Measurements from ENCODE around the gene CACNA1D. TPM values are rescaled to one million over a fixed set of nuclear protein-coding genes. Genes with fewer than 3 reads are reported as not detected.

Gene CACNA1D
- polyA plus RNA-seq, 4 donors = 5.7 to 14.3 (median 12.2) TPM

DNA sequence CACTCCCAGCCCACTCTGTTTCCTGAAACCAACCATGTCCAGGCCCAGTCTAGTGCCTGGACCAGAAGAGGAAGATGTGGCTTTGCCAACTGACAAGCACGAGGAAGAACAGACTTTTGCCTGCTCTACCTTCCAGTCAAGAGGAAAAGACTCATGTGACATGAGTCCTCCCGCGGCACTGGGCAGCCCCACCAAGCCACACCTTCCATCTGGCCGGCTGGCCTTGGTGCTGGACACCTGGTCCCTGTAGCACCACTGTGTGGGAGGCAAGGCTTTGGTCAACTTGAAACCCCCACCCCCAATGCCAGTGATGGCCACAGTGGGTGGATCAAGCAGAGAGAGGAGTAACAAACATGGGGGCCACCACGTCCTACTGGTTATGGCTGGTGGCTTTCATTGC, 339.3 kb downstream of the CACNA1D start:
- DNase-seq (ENCODE audit: low read depth in 4 of 4, low spot score in 3 of 4) = no peak

DNA sequence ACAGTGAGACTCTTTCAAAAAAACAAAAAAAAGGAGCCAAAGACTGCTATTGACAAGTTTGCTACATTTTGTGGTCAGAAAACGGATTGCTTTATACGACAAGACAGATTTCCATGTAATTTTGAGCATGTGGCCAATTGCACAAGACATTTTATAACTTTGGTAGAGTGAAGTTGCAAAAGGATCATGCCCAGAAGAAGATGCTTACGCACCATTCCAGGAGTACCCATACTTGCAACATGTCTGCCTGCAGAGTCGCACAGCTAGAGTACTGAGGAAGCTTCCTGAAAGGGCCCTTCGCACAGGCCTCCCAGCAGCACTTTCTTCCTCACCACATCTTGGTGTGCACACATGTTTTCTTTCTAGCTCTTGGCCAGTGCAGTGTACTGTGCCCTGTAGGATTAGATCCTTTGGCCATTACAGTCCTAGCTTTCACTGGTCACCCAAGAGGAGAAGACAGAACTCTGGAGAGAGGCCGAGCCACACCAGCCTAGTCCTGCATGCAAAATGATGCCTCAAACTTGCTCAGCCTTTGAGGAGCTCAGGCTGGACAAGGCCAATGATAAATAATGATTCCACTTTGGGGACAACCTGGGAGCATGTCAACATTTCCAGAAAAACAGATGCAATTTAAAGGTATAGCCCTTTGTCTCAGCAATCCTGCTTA, 340.2 kb downstream of the CACNA1D start:
- DNase-seq (ENCODE audit: low read depth in 4 of 4, low spot score in 3 of 4) = no peak

DNA sequence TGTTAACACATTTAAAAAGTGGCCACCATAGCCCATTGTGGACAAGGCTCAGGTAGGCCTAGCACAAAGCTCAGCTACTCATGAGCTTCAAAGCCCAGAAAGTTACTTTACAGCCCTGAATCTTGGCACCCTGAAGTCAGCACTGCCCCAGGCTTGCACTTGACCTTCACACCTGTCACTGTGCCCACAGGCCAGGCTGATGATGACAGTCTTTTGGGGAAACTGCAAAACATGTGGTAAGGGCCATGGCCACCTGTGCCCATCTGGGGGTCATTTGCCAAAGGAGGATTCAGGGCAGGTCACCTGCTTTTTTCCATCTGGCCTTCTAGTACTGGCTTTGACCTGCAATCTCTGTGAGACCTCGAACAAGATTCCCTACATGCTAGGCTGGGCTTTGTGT, 340.8 kb downstream of the CACNA1D start:
- no peak for DNase-seq (ENCODE audit: low read depth in 4 of 4, low spot score in 3 of 4)

GRCh38 chr3:53836084-53836872, 341.9 kb downstream of the CACNA1D start:
- DNase-seq (ENCODE audit: low read depth in 4 of 4, low spot score in 3 of 4) = no peak

DNA sequence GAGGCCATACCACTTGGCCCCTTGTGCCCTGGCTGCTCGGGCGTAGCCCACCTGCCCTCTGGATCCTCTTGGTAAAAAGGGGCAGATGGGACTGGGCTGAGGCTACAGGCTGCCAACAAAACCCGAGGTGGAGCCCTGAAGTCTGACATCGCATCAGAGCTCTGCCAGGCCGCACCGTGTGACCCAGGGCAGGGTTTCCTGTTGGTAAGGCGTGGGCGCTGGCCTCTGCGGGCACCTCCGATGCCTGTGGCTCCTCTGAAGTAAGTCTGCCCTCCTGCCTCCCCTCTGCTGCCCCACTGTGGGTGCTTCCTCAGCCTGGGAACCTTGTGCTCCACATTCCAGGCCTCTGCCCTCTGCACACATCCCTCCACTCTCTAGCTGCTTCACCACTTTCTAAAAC, 342.9 kb downstream of the CACNA1D start:
- DNase-seq (ENCODE audit: low read depth in 4 of 4, low spot score in 3 of 4) = no peak

- no peak for DNase-seq (ENCODE audit: low read depth in 4 of 4, low spot score in 3 of 4)
Measured at GRCh38 chr3:53841296-53841695, 346.9 kb downstream of the CACNA1D start.

DNA sequence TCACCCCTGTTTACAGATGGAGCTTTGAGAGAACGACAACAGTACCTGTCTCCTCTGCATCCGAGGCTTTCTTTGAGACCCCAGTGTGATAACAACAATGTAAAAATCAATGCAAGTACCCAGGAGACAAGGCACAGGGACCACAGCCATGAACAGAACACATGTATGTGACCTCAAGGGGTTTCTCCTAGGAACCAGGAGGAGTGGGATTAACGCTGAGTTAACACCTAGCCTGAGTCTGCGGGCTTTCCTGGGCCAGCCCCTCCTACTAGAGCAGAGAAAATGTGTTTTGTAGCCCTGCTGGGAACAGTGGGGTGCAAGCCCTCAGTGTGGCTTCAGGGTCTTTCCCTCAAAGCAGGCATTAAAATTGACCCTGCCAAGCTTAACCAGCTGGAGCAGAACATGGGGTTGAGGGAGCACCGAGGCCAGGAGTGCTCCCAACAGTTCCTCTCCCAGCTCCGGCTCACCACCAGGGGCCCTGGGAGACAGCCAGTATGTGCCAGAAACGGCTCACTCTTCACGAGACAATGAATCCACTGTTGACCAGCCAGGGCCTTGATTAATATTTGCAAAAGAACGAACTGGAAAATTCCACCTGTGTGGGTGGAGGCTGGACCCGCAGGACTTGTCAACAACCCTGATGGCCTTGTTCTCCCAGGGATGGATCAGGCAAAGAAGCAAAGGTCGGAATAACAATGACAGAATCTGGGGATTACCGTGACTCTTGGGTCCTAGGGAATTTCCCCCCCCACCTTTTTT, 348.2 kb downstream of the CACNA1D start:
- DNase-seq (ENCODE audit: low read depth in 4 of 4, low spot score in 3 of 4) = no peak

DNA sequence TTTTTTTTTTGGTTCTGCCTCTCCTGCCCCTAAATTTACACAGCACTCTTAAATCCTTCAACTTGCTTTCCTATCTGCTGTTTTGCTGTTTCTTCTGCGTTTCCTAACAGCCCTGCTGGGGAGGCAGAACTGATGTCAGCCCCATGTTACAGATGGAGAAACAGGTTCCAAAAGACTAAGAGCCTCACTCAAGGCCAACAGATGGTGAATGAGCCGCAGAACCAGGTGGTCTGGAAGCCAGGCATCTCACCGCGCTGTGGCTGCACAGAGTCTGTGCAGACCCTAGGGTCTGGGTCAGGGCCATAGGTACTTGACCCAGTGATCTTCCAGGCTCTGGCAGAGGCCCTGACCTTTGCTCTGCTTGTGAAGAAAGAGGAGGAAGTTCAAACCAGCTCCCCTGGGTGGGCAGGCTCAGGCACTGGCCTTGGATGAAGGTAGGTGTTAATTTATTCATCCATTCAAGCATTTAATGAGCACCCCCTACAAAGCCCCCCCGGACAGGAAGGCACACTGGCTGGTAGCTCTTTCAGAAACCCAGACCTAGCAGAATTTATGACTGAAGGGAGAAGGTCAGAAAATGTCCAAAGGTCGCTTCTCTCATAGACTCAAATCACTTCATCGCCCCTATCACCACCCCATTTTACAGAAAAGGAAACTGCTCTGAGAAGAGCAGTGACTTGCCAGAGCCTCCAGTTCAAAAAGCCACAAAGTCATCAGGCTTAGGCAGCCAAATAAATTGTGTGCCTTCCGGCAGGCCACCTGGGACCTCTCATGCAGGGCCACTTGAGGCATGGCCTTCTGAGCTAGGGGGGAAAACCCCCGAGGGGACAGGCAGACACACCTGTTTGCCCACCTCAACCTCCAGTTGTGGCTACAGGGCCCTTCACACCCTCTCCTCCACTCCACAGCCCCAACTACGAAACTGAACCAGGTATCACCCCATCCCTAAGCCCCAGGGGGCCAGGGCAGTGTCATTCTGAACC, 349.1 kb downstream of the CACNA1D start:
- no peak for DNase-seq (ENCODE audit: low read depth in 4 of 4, low spot score in 3 of 4)

DNA sequence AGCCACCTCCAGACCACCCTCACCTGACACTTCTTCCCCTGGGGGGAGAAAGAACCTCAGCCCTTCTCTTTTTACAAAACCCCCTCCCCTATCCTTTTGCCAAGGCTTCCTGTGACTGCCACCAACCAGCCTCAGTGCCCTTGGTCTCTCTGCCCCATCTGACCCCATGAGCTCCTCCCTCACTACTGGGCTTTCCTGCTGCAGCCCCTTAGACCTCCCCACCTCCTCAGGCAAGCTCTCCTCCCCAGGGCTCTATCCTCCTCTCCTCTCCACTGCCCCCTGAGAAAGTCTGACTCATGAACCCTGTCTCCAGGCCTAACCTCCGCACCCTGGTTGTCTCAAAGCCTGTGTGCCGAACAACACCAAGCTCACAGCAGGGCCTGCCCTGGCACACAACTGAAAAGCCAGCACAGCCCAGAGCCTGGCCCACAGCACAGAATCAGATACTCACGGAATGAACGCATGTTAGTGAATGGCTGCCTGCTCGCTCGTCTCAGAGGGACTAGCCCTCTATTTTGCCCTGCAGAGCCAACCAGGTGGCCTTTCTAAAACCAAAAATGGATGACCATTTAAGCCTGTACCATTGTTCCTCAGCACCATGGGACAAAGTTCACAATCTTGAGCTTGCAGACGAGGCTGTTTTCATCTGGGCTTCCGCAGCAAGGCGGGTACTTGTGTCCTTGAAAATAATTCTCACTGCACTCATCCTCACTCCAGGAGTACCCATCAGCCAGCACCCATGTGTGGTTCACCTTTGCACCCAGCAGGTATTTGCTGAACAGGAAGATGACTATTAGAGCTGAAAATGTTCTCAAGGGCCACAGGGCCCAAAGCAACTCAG, 350.1 kb downstream of the CACNA1D start:
- no peak for DNase-seq (ENCODE audit: low read depth in 4 of 4, low spot score in 3 of 4)

DNA sequence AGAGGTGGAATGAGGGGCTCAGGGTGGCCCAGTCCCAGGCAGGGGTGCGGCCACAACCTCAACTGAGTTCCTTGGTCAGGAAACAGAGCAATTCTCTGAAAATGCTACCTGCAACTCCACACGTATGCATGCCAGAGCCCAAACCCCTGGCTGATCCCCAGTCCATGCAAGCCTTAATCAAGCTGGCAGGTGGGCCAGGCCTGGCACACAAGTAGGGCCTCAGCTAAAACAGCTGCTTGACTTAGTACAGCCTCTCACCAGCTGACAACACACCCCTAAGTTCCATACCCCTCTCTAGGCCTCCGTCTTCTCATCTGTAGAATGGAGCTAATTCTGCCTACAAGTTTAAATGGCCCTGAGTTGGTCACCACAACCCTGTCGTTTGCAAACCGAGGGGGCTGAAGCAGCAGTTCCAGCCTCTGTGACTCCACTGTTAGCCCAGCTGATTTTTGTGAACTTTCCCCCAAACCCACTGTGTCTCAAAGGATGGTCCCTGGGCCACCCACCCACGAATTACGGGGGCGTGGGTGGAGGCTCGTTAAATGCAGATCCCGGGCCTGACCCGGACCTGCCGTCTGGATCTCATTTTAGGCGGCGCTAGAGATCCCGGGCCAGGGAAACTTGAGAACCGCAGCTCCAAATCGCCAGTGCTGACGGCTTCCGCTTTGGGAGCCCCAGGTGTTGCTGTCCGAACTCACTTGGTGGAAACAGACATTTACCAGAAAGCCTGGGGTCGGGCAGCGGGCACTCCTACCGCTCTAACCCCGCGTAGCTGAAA, 350.9 kb downstream of the CACNA1D start:
- peak in 2 of 4 donors; percentile 37 to 53 for DNase-seq (ENCODE audit: low read depth in 4 of 4, low spot score in 3 of 4)

DNA sequence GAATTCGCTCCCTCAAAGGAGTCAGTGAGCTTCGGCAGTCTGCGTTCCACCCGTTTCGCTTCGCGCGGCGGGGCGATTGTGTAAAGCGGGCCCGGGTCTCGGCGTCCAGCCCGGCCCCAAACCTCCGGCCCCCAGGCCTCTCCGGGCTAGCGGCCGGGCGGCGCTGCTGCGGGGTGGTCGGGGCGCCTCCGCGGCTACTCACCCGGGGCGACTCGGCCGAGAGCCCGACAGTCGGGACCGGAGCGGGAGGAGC, 351.4 kb downstream of the CACNA1D start:
- no peak for DNase-seq (ENCODE audit: low read depth in 4 of 4, low spot score in 3 of 4)

- peak in 1 of 4 donors; percentile 39 for DNase-seq (ENCODE audit: low read depth in 4 of 4, low spot score in 3 of 4)
Measured at GRCh38 chr3:53846134-53846850, 351.9 kb downstream of the CACNA1D start, which contains the start of the genes CHDH and IL17RB. Gene CHDH, minus strand, starts transcription at chr3:53846419. Its CDS starts 22,411 bp downstream, at chr3:53824008. Gene IL17RB, plus strand, starts transcription at chr3:53846568. Its CDS starts 21 bp downstream, at chr3:53846589.

- DNase-seq (ENCODE audit: low read depth in 4 of 4, low spot score in 3 of 4) = no peak
Measured at GRCh38 chr3:53846851-53847155, 352.4 kb downstream of the CACNA1D start.

GRCh38 chr3:53849916-53850315, 355.5 kb downstream of the CACNA1D start:
- no peak for DNase-seq (ENCODE audit: low read depth in 4 of 4, low spot score in 3 of 4)

- DNase-seq (ENCODE audit: low read depth in 4 of 4, low spot score in 3 of 4) = no peak
Measured at GRCh38 chr3:53850895-53851294, 356.5 kb downstream of the CACNA1D start.

DNA sequence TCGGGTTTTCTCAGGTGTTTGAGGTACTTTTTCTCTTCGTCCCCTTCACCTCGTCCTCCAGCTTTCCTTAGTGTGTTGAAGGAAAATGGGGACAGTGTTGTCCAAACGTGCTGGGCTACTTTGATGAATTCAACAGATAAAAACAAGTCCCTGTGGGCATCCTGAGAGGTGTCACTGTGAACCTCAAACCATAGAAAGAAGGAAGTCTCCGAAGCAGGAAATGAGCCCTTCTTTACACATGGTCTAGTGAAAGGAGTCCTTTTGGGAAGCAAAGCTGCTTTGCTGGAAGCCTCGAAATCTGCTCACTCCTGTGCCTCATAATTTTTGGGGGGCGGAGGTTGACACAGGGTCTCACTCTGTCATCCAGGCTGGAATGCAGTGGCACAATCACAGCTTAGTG, 362.6 kb downstream of the CACNA1D start:
- DNase-seq (ENCODE audit: low read depth in 4 of 4, low spot score in 3 of 4) = no peak

DNA sequence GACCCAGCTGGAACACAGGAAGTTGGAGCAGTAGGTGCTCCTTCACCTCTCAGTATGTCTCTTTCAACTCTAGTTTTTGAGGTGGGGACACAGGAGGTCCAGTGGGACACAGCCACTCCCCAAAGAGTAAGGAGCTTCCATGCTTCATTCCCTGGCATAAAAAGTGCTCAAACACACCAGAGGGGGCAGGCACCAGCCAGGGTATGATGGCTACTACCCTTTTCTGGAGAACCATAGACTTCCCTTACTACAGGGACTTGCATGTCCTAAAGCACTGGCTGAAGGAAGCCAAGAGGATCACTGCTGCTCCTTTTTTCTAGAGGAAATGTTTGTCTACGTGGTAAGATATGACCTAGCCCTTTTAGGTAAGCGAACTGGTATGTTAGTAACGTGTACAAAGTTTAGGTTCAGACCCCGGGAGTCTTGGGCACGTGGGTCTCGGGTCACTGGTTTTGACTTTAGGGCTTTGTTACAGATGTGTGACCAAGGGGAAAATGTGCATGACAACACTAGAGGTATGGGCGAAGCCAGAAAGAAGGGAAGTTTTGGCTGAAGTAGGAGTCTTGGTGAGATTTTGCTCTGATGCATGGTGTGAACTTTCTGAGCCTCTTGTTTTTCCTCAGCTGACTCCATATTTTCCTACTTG, 363.8 kb downstream of the CACNA1D start:
- no peak for DNase-seq (ENCODE audit: low read depth in 4 of 4, low spot score in 3 of 4)

- DNase-seq (ENCODE audit: low read depth in 4 of 4, low spot score in 3 of 4) = no peak
Measured at GRCh38 chr3:53859178-53859577, 364.8 kb downstream of the CACNA1D start.

Data from left renal pelvis (tissue), 4 donors.